CD4-positive, CD25-positive, alpha-beta regulatory T cell (primary cell): Measurements from ENCODE around the gene UEVLD. TPM values are rescaled to one million over a fixed set of nuclear protein-coding genes. Genes with fewer than 3 reads are reported as not detected.
A peak's percentile ranks its signal among the peaks of the same experiment; 100 is the strongest.

ENCODE experiments used
- ATAC-seq, 2 donors: fragments of 150-1000 bp; cut with Tn5 transposase; one replicate each; pipeline ENCODE4 v1.10.0; 2021; ENCODE audit warnings: low read depth in 2 of 2, moderate number of reproducible peaks in 2 of 2, moderate library complexity in 1 of 2
- DNase-seq, 3 donors: peaks; one replicate each; pipeline versions ENCODE4 v3.0.0 to v3.0.0-alpha.2; 2012 to 2022; ENCODE audit warnings: mixed read lengths in 1 of 3
- H3K27ac ChIP-seq: one replicate; pipeline ENCODE4 v1.7.0; 2013; ENCODE audit warnings: mild to moderate bottlenecking, low read length; ENCODE audit not compliant: insufficient read depth, poor library complexity, severe bottlenecking
- H3K27me3 ChIP-seq: one replicate; pipeline ENCODE4 v1.7.0; 2013; ENCODE audit warnings: low read length; ENCODE audit not compliant: control insufficient read depth, insufficient read depth
- H3K36me3 ChIP-seq: one replicate; pipeline ENCODE4 v1.7.0; 2013; ENCODE audit warnings: mild to moderate bottlenecking, low read length, moderate library complexity; ENCODE audit not compliant: control insufficient read depth, insufficient read depth
- H3K4me1 ChIP-seq: 2 replicates; pipeline ENCODE4 v1.7.0; 2013; ENCODE audit warnings: mild to moderate bottlenecking, low read length; ENCODE audit not compliant: insufficient read depth, control insufficient read depth, poor library complexity, severe bottlenecking
- H3K4me3 ChIP-seq: one replicate; pipeline ENCODE4 v1.7.0; 2013; ENCODE audit warnings: low read depth, mild to moderate bottlenecking, low read length, moderate library complexity
- H3K9me3 ChIP-seq, 2 experiments: 1 replicate in 1 of 2; 2 replicates in 1 of 2; pipeline ENCODE4 v1.7.0; 2013; ENCODE audit warnings: low read length in 2 of 2, mild to moderate bottlenecking in 1 of 2, moderate library complexity in 1 of 2; ENCODE audit not compliant: control insufficient read depth in 2 of 2
- H3K27ac Mint-ChIP-seq, 3 donors: one replicate each; pipeline ENCODE4 v1.8.0; 2020 to 2022; ENCODE audit warnings: mild to moderate bottlenecking in 3 of 3, mixed read lengths in 3 of 3, moderate library complexity in 2 of 3
- H3K27me3 Mint-ChIP-seq: one replicate; pipeline ENCODE4 v1.8.0; 2022; ENCODE audit warnings: mild to moderate bottlenecking, mixed read lengths
- H3K36me3 Mint-ChIP-seq: one replicate; pipeline ENCODE4 v1.8.0; 2020; ENCODE audit warnings: mixed read lengths
- H3K4me1 Mint-ChIP-seq, 4 donors: one replicate each; pipeline ENCODE4 v1.8.0; 2020 to 2022; ENCODE audit warnings: mixed read lengths in 4 of 4, mild to moderate bottlenecking in 1 of 4
- H3K4me3 Mint-ChIP-seq, 4 donors: one replicate each; pipeline ENCODE4 v1.8.0; 2020 to 2022; ENCODE audit warnings: mild to moderate bottlenecking in 4 of 4, mixed read lengths in 4 of 4, moderate library complexity in 3 of 4
- H3K9me3 Mint-ChIP-seq, 7 donors: one replicate each; pipeline ENCODE4 v1.8.0; 2020 to 2022; ENCODE audit warnings: mixed read lengths in 7 of 7, mild to moderate bottlenecking in 3 of 7, moderate library complexity in 2 of 7
- polyA plus RNA-seq, 4 donors: library from polyadenylated mRNA; unstranded; fragments of 300-500 nt; fragmentation: Illumina TruSeq; gene quantifications; one replicate each; pipeline ENCODE4 v1.2.3, GENCODE V29; 2021
- total RNA-seq: library from RNA; stranded (reverse); gene quantifications from one replicate; pipeline ENCODE4 v1.2.3, GENCODE V29; 2022

UEVLD gene
- total and polyA plus RNA-seq, 5 donors from 2014 or later, result 5.6 to 11.6 (median 6.3) TPM

- Mint-ChIP-seq H3K4me1 (peaks cover 26 to 84% (median 57%) of the 10 kb centered on the region in 4 donors), H3K4me3 (peak overlapping the region; percentile 72 to 87 (median 78)), H3K27me3 (peaks cover 3% of the 10 kb centered on the region), H3K36me3 (peaks cover 14% of the 10 kb centered on the region), H3K27ac (peak overlapping the region; percentile 33 to 78 (median 68)), H3K9me3 (no peaks in the 10 kb centered on the region)
- Histone ChIP-seq H3K36me3 (peaks cover 25% of the 10 kb centered on the region), H3K4me1 (peaks cover 48% of the 10 kb centered on the region), H3K27me3 (no peaks in the 10 kb centered on the region), H3K9me3 (no peaks in the 10 kb centered on the region), H3K4me3 (peak overlapping the region; percentile 72), H3K27ac (peak overlapping the region; percentile 65)
- ATAC-seq (no peak), DNase-seq (no peak)
Observed at GRCh38 chr11:18618342-18619025, 29.9 kb upstream of the UEVLD start.

GRCh38 chr11:18617688-18618341 lies 29.3 kb upstream of the UEVLD start:
- H3K4me3 Mint-ChIP-seq, result peak overlapping the region; percentile 72 to 87 (median 78)
- Histone ChIP-seq H3K27me3 (no peaks in the 10 kb centered on the region), H3K36me3 (peaks cover 27% of the 10 kb centered on the region), H3K4me3 (peak overlapping the region; percentile 72), H3K4me1 (peaks cover 48% of the 10 kb centered on the region), H3K27ac (peak overlapping the region; percentile 65), H3K9me3 (no peaks in the 10 kb centered on the region)
- H3K36me3 Mint-ChIP-seq, result peaks cover 20% of the 10 kb centered on the region
- ATAC-seq, result peak; percentile 62 to 63
- H3K4me1 Mint-ChIP-seq, result peaks cover 33 to 79% (median 53%) of the 10 kb centered on the region in 4 donors
- peak overlapping the region; percentile 33 to 78 (median 68) for H3K27ac Mint-ChIP-seq
- DNase-seq, result peak; percentile 6 to 82 (median 49)
- peaks cover 4% of the 10 kb centered on the region for H3K27me3 Mint-ChIP-seq
- H3K9me3 Mint-ChIP-seq, result no peaks in the 10 kb centered on the region

- Histone ChIP-seq H3K4me1 (peaks cover 48% of the 10 kb centered on the region), H3K9me3 (no peaks in the 10 kb centered on the region), H3K4me3 (peak overlapping the region; percentile 22), H3K27me3 (no peaks in the 10 kb centered on the region), H3K36me3 (peaks cover 43% of the 10 kb centered on the region), H3K27ac (peak overlapping the region; percentile 67)
- Mint-ChIP-seq H3K36me3 (peaks cover 27% of the 10 kb centered on the region), H3K27me3 (peaks cover 4% of the 10 kb centered on the region), H3K9me3 (no peaks in the 10 kb centered on the region), H3K4me1 (peaks cover 32 to 60% (median 42%) of the 10 kb centered on the region in 4 donors), H3K27ac (peak overlapping the region; percentile 61 to 84 (median 81)), H3K4me3 (peak overlapping the region; percentile 2 to 76 (median 14))
- ATAC-seq (peak; percentile 75 to 76), DNase-seq (peak in 2 of 3 donors; percentile 13 to 74)
Observed at GRCh38 chr11:18615628-18616392, 27.3 kb upstream of the UEVLD start.

- H3K4me1 ChIP-seq, result peaks cover 42% of the 10 kb centered on the region
- Mint-ChIP-seq H3K9me3 (no peaks in the 10 kb centered on the region), H3K36me3 (peaks cover 35% of the 10 kb centered on the region), H3K4me3 (no peak overlapping the region), H3K27ac (no peak overlapping the region), H3K27me3 (peaks cover 4% of the 10 kb centered on the region), H3K4me1 (peaks cover 28 to 52% (median 39%) of the 10 kb centered on the region in 4 donors)
- H3K9me3 ChIP-seq, result no peaks in the 10 kb centered on the region
- no peak overlapping the region for H3K4me3 ChIP-seq
- ATAC-seq, result no peak
- no peak for DNase-seq
- peaks cover 53% of the 10 kb centered on the region for H3K36me3 ChIP-seq
- H3K27ac ChIP-seq, result no peak overlapping the region
- H3K27me3 ChIP-seq, result no peaks in the 10 kb centered on the region
Observed at GRCh38 chr11:18614667-18615066, 26.1 kb upstream of the UEVLD start.

GRCh38 chr11:18612394-18612793 lies 23.9 kb upstream of the UEVLD start:
- peaks cover 12 to 29% (median 22%) of the 10 kb centered on the region in 4 donors for H3K4me1 Mint-ChIP-seq
- H3K36me3 Mint-ChIP-seq, result peaks cover 42% of the 10 kb centered on the region
- no peak overlapping the region for H3K27ac Mint-ChIP-seq
- no peak for DNase-seq
- Histone ChIP-seq H3K27me3 (no peaks in the 10 kb centered on the region), H3K4me3 (no peak overlapping the region), H3K27ac (no peak overlapping the region), H3K9me3 (no peaks in the 10 kb centered on the region), H3K4me1 (peaks cover 19% of the 10 kb centered on the region), H3K36me3 (peaks cover 70% of the 10 kb centered on the region)
- no peak for ATAC-seq
- H3K27me3 Mint-ChIP-seq, result peaks cover 4% of the 10 kb centered on the region
- no peaks in the 10 kb centered on the region for H3K9me3 Mint-ChIP-seq
- no peak overlapping the region for H3K4me3 Mint-ChIP-seq

GRCh38 chr11:18611196-18611595 lies 22.7 kb upstream of the UEVLD start:
- Histone ChIP-seq H3K27ac (no peak overlapping the region), H3K4me3 (no peak overlapping the region), H3K36me3 (peaks cover 70% of the 10 kb centered on the region), H3K27me3 (no peaks in the 10 kb centered on the region), H3K9me3 (no peaks in the 10 kb centered on the region), H3K4me1 (peaks cover 7% of the 10 kb centered on the region)
- H3K9me3 Mint-ChIP-seq, result no peaks in the 10 kb centered on the region
- no peak for DNase-seq
- ATAC-seq, result no peak
- peaks cover 46% of the 10 kb centered on the region for H3K36me3 Mint-ChIP-seq
- no peak overlapping the region for H3K27ac Mint-ChIP-seq
- peaks cover 4% of the 10 kb centered on the region for H3K27me3 Mint-ChIP-seq
- peaks cover 8 to 18% (median 12%) of the 10 kb centered on the region in 4 donors for H3K4me1 Mint-ChIP-seq
- no peak overlapping the region for H3K4me3 Mint-ChIP-seq

- Mint-ChIP-seq H3K36me3 (peaks cover 38% of the 10 kb centered on the region), H3K27me3 (no peaks in the 10 kb centered on the region), H3K9me3 (no peaks in the 10 kb centered on the region), H3K27ac (no peak overlapping the region), H3K4me1 (peaks cover 0 to 5% (median 3%) of the 10 kb centered on the region in 4 donors), H3K4me3 (no peak overlapping the region)
- peaks cover 48% of the 10 kb centered on the region for H3K36me3 ChIP-seq
- no peaks in the 10 kb centered on the region for H3K9me3 ChIP-seq
- H3K4me3 ChIP-seq, result no peak overlapping the region
- no peaks in the 10 kb centered on the region for H3K4me1 ChIP-seq
- H3K27ac ChIP-seq, result no peak overlapping the region
- no peaks in the 10 kb centered on the region for H3K27me3 ChIP-seq
- ATAC-seq, result no peak
- no peak for DNase-seq
Observed at GRCh38 chr11:18608376-18608775, 19.8 kb upstream of the UEVLD start.
